Kidney epithelial cell (primary cell): Measurements from ENCODE around the gene PGAP3. TPM values are rescaled to one million over a fixed set of nuclear protein-coding genes. Genes with fewer than 3 reads are reported as not detected.

ENCODE experiments used
- DNase-seq: peaks from one replicate; pipeline ENCODE4 v3.0.0-alpha.2; 2010; ENCODE audit warnings: low read depth
- H3K27me3 ChIP-seq: 2 replicates; pipeline ENCODE4 v1.6.0; 2011; ENCODE audit warnings: low read length; ENCODE audit not compliant: control insufficient read depth, insufficient read depth
- H3K36me3 ChIP-seq: 2 replicates; pipeline ENCODE4 v1.5.1; 2011; ENCODE audit warnings: low read length; ENCODE audit not compliant: control insufficient read depth, insufficient read depth
- H3K4me3 ChIP-seq: 2 replicates; pipeline ENCODE4 v1.5.1; 2011; ENCODE audit warnings: low read depth, mild to moderate bottlenecking, control low read depth, low read length
- total RNA-seq: library from RNA; depleted of rRNA; stranded (reverse); fragments of >200 nt; gene quantifications from 2 replicates; pipeline ENCODE4 v1.2.3, GENCODE V29; 2015
- TF ChIP-seq, protein P1 (sequence below): IDR thresholded peaks from 2 replicates; pipeline ENCODE4 v1.5.1; 2011; ENCODE audit warnings: mild to moderate bottlenecking, moderate library complexity, low read length, control low read depth, inconsistent platforms; ENCODE audit not compliant: insufficient read depth, poor library complexity, severe bottlenecking

PGAP3 gene
- total RNA-seq, 1 donor from 2014 or later = 12.5 TPM

DNA sequence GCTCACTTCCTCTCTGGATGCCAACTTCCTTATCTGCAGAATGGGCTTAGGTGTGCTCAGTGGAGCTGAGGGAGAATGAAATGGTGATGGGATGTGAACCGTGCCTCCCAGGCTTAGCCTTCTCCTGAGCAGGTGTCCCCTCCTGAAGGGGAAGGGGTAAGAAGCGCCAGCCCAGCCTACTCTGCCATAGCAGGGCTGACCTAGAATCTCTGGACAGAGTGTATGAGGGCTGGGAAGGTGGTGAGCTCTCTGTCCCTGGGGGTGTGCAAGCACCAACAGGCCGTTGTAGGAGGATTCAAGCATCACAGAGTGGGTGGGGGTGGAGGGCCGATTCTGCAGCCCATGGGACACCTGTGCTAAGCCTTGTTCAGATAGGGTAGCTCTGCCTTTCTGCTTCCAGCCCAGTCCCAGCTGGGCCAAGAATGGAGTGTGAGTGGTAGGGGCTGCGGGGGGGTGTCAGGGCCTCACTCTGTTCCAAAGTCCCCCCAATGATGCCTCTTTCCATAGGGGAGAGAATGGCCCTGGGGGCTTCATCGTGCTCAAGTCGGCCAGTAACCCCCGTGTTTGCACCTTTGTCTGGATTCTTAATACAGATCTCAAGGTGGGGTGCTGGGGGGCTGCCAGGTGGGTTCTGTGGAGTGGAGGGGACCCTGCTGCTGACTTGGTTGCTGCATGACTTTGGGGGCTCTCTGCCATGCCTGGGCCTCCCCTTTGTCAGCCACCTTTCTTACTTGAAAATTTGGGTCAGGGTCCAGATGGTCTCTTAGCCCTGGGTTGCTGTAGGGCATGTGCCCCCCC lies 25.9 kb downstream of the PGAP3 start:
- Histone ChIP-seq H3K4me3 (no peak overlapping the region), H3K36me3 (no peaks in the 10 kb centered on the region), H3K27me3 (peaks cover 13% of the 10 kb centered on the region)
- TF ChIP-seq, protein P1, sequence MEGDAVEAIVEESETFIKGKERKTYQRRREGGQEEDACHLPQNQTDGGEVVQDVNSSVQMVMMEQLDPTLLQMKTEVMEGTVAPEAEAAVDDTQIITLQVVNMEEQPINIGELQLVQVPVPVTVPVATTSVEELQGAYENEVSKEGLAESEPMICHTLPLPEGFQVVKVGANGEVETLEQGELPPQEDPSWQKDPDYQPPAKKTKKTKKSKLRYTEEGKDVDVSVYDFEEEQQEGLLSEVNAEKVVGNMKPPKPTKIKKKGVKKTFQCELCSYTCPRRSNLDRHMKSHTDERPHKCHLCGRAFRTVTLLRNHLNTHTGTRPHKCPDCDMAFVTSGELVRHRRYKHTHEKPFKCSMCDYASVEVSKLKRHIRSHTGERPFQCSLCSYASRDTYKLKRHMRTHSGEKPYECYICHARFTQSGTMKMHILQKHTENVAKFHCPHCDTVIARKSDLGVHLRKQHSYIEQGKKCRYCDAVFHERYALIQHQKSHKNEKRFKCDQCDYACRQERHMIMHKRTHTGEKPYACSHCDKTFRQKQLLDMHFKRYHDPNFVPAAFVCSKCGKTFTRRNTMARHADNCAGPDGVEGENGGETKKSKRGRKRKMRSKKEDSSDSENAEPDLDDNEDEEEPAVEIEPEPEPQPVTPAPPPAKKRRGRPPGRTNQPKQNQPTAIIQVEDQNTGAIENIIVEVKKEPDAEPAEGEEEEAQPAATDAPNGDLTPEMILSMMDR = no peak
- DNase-seq = no peak

DNA sequence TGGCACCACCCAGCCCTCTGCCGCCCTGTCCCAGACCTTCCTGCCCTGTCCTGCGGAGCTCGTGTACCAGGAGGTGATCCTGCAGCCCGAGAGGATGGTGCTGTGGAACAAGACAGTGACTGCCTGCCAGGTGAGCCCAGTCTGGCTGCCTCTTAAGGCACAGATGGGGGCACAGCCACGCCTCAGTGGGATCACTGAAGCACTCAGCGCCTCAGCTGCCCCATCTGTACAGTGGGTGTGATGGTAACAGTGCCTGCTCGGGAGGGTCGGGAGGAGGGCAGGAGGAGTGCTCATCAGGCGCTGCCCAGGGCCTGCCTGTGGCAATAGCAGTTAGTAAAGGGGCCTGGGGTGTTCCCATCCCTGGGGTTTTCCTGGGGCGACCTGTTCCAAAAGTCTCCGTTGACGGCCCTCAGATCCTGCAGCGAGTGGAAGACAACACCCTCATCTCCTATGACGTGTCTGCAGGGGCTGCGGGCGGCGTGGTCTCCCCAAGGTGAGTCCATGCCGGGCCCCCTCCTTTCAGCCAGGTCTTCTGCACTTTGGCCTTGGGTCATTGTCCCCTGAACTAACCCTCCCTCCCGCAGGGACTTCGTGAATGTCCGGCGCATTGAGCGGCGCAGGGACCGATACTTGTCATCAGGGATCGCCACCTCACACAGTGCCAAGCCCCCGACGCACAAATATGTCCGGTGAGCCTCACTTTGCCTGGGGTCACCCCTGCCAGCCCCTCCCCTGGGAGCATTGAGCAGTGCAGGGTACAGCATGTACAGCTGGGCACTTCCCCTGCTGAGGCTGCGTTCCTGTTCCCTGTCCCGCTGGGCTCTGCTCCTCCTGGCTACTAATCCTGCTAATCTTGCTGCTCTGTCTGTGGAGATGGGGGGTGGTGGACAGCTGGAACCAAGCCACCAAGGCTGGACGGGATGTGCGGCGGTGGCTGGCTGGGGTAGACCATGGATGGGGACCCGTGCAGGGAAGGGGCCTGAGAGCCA lies 27.2 kb downstream of the PGAP3 start:
- H3K27me3 ChIP-seq = peaks cover 1% of the 10 kb centered on the region
- H3K36me3 ChIP-seq = no peaks in the 10 kb centered on the region
- H3K4me3 ChIP-seq = no peak overlapping the region
- no peak for DNase-seq
- TF ChIP-seq, protein P1 = no peak

DNA sequence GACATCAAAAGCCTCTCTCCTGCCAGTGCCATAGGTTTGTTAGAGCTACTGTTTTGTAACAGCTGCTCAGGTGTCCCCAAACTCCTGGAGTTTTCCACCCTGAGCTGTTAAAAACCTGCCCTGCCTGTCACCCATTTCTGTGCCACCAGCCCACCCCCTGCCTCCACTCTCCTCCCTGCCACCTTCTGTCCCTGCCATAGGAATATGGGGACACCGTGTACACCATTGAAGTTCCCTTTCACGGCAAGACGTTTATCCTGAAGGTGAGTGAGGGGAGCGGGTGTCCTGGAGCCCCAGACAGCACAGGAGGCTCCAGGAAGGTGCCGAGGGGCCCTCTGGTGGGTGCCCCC lies 27.9 kb downstream of the PGAP3 start:
- Histone ChIP-seq H3K36me3 (no peaks in the 10 kb centered on the region), H3K27me3 (no peaks in the 10 kb centered on the region), H3K4me3 (no peak overlapping the region)
- TF ChIP-seq, protein P1 = no peak
- DNase-seq = no peak

DNA sequence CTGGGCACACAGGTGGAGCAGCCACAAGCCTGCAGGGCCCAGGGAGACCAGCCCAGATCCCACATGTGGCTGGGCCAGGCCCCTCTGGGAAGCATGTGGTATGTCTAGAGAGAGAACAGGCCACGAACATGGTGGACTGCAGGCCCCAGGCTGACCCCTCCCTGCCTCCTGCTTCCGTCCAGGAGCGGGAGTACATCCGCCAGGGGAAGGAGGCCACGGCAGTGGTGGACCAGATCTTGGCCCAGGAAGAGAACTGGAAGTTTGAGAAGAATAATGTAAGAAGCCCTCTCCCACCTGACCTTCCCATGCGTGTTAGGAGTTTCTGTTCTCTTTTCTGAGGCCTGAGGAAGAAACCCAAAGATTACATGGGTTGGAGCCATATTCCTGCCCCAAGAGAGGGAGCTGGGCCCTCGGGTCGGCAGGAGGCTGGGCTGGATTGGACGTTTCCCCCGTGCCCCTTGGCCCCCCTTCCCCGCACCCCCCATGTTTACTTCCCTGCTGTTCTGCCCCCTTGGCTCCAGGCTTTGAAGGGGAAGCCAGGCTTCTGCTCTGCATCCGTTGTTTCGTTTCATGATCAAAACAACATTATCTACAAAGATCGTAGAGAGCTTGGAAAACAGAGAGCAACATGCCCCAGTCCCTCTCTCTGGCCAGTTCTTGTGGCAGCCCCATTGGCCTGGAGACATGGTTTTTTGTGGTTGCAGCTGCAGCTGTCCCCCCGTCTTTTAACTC lies 28.4 kb downstream of the PGAP3 start:
- Histone ChIP-seq H3K4me3 (no peak overlapping the region), H3K27me3 (no peaks in the 10 kb centered on the region), H3K36me3 (no peaks in the 10 kb centered on the region)
- DNase-seq = no peak
- TF ChIP-seq, protein P1 = no peak

DNA sequence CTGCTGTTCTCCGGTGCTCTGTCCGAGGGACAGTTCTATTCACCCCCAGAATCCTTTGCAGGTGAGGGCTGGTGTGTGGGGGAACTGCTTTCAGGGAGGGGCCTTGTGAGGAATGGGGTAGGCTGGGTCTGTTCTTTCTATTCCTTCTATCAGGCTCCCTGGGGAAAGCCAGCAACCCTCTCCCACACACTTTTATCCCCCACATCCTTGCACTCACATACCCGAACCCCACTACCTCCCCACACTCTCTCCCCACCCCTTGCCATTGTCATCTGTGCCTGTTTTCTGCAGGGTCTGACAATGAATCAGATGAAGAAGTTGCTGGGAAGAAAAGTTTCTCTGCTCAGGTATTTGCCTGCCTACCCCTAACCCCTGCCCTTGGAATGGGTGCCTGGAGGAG lies 29.1 kb downstream of the PGAP3 start:
- no peaks in the 10 kb centered on the region for H3K27me3 ChIP-seq
- DNase-seq = no peak
- H3K4me3 ChIP-seq = no peak overlapping the region
- TF ChIP-seq, protein P1 = no peak
- no peaks in the 10 kb centered on the region for H3K36me3 ChIP-seq
